NCI-H524 treated with DMSO at 0.1 percent for 48 hours (cell line): ENCODE data around the gene PPEF2.

ENCODE experiments used
- DNase-seq: peaks from one replicate; lab custom pipeline; 2025; lab: John Stamatoyannopoulos, UW

PPEF2 gene

GRCh38 chr4:75830906-75831305 lies 71.3 kb downstream of the PPEF2 start:
- DNase-seq: no peak

GRCh38 chr4:75823812-75824211 lies 78.4 kb downstream of the PPEF2 start:
- DNase-seq: no peak

DNA sequence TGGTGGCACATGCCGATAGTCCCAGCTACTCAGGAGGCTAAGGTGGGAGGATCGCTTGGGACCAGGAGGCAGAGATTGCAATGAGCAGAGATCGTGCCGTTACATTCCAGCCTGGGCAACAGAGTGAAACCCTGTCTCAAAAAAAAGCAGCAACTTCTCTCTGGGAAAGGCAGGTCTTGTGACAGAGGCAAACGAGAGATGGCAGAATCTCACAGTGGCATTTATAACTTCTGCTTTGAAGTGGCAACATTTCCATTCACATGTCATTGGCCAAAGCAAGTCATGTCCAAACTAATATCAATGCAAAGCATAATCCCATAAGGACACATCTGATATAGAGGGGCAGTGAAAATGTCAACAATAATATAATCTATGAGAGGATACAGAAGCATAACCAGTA lies 79.8 kb downstream of the PPEF2 start:
- no peak for DNase-seq

GRCh38 chr4:75821966-75822365 lies 80.3 kb downstream of the PPEF2 start:
- no peak for DNase-seq

GRCh38 chr4:75821216-75821615 lies 81.0 kb downstream of the PPEF2 start:
- no peak for DNase-seq

DNA sequence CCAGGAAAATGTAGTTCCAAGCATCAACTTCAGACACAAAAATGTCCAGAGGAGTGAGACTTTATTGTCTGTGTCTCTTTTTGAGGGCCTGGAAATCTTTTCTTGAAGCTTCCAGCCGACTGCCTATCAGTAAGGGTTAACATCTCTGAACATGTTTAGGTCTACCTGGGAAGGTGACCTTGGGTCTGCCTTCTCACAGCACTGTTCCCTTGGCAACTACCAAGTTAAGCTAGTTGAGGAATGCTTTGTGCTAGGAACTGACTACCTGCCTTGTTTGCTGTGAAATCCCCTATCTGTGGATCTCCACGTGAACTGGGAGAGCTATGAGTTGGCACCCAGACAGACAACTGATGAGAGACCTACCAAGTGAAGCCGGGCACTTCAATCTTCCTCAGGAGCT lies 81.6 kb downstream of the PPEF2 start:
- DNase-seq: no peak

GRCh38 chr4:75820197-75820596 lies 82.1 kb downstream of the PPEF2 start:
- DNase-seq: no peak

DNA sequence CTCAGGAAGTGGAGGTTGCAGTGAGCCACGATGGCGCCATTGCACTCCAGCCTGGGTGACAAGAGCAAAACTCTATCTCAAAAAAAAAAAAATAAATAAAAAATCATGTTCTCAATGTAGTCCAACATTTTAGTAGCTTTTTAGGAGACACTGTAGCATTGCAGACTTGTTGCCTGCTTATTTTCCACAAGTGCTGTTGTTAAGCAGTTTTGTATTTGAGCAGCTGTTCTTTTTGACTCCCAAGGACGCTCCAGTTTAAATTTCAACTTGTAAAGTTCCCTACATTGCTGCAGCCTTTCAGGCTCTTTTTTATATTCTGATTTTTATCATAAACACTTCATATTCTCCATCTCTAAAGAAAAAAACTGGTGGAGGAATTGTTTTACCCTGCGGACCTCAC lies 83.1 kb downstream of the PPEF2 start:
- no peak for DNase-seq

DNA sequence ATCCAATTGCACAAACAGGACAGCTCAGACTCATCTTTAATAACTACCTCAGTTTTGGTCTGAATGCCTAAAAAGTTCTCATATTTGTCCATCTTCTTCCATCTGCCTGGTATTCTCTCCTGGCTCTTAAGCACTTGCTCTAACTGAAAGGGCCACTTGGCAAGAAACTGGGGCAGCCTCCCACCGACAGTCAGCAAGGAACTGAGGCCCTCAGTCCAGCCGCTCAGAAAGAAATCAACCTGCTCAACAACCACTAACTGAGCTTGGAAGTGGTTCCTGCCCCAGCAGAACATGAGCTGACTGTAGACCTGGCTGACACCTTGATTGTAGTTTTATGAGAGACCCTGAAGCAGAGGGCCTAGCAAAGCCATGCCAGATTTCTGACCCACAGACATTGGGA lies 84.4 kb downstream of the PPEF2 start:
- DNase-seq: no peak
